IPS-20b (cell line): ENCODE measurements around the gene ZCWPW1.

ENCODE experiments used
- H3K27ac ChIP-seq: one replicate; pipeline ENCODE4 v1.5.1; 2013; ENCODE audit warnings: low read length
- H3K27me3 ChIP-seq: 2 replicates; pipeline ENCODE4 v1.6.1; 2013; ENCODE audit warnings: mild to moderate bottlenecking, low read length, inconsistent platforms; ENCODE audit not compliant: insufficient read depth
- H3K36me3 ChIP-seq: 2 replicates; pipeline ENCODE4 v1.6.1; 2013; ENCODE audit warnings: low read depth, mild to moderate bottlenecking, inconsistent platforms, low read length, moderate library complexity; ENCODE audit not compliant: insufficient read depth
- H3K4me1 ChIP-seq: 2 replicates; pipeline ENCODE4 v1.6.1; 2013; ENCODE audit warnings: mild to moderate bottlenecking, control low read depth, inconsistent platforms, low read length, moderate library complexity; ENCODE audit not compliant: insufficient read depth
- H3K4me3 ChIP-seq: 2 replicates; pipeline ENCODE4 v1.5.1; 2013; ENCODE audit warnings: mild to moderate bottlenecking, low read length, inconsistent platforms
- H3K9ac ChIP-seq: 2 replicates; pipeline ENCODE4 v1.6.1; 2013; ENCODE audit warnings: low read depth, mild to moderate bottlenecking, inconsistent platforms, low read length, moderate library complexity
- H3K9me3 ChIP-seq: 2 replicates; pipeline ENCODE4 v1.6.1; 2013; ENCODE audit warnings: mild to moderate bottlenecking, low read depth, low read length, inconsistent platforms; ENCODE audit not compliant: insufficient read depth

Gene ZCWPW1

GRCh38 chr7:100407285-100408180 lies 21.0 kb downstream of the ZCWPW1 start:
- Histone ChIP-seq H3K27me3 (peaks cover 30% of the 10 kb centered on the region), H3K36me3 (no peaks in the 10 kb centered on the region), H3K27ac (no peak overlapping the region), H3K4me3 (no peak overlapping the region), H3K4me1 (no peaks in the 10 kb centered on the region), H3K9me3 (no peaks in the 10 kb centered on the region), H3K9ac (no peak overlapping the region)

- H3K36me3 ChIP-seq = no peaks in the 10 kb centered on the region
- H3K4me1 ChIP-seq = no peaks in the 10 kb centered on the region
- H3K4me3 ChIP-seq = no peak overlapping the region
- no peak overlapping the region for H3K27ac ChIP-seq
- no peaks in the 10 kb centered on the region for H3K9me3 ChIP-seq
- peaks cover 30% of the 10 kb centered on the region for H3K27me3 ChIP-seq
- H3K9ac ChIP-seq = no peak overlapping the region
Observed at GRCh38 chr7:100406767-100407166, 21.7 kb downstream of the ZCWPW1 start.

- no peak overlapping the region for H3K4me3 ChIP-seq
- no peak overlapping the region for H3K27ac ChIP-seq
- no peak overlapping the region for H3K9ac ChIP-seq
- no peaks in the 10 kb centered on the region for H3K4me1 ChIP-seq
- H3K27me3 ChIP-seq = peaks cover 18% of the 10 kb centered on the region
- H3K36me3 ChIP-seq = no peaks in the 10 kb centered on the region
- no peaks in the 10 kb centered on the region for H3K9me3 ChIP-seq
Observed at GRCh38 chr7:100402241-100402640, 26.3 kb downstream of the ZCWPW1 start.

GRCh38 chr7:100401811-100402210 lies 26.7 kb downstream of the ZCWPW1 start:
- H3K9me3 ChIP-seq = no peaks in the 10 kb centered on the region
- H3K27me3 ChIP-seq = peaks cover 18% of the 10 kb centered on the region
- H3K4me3 ChIP-seq = no peak overlapping the region
- H3K36me3 ChIP-seq = no peaks in the 10 kb centered on the region
- no peak overlapping the region for H3K27ac ChIP-seq
- no peaks in the 10 kb centered on the region for H3K4me1 ChIP-seq
- H3K9ac ChIP-seq = no peak overlapping the region

- no peak overlapping the region for H3K27ac ChIP-seq
- H3K9ac ChIP-seq = no peak overlapping the region
- no peaks in the 10 kb centered on the region for H3K9me3 ChIP-seq
- no peaks in the 10 kb centered on the region for H3K36me3 ChIP-seq
- H3K4me1 ChIP-seq = no peaks in the 10 kb centered on the region
- H3K27me3 ChIP-seq = peaks cover 18% of the 10 kb centered on the region
- no peak overlapping the region for H3K4me3 ChIP-seq
Observed at GRCh38 chr7:100400656-100401055, 27.8 kb downstream of the ZCWPW1 start.

- Histone ChIP-seq H3K27me3 (peaks cover 18% of the 10 kb centered on the region), H3K4me1 (no peaks in the 10 kb centered on the region), H3K4me3 (no peak overlapping the region), H3K36me3 (no peaks in the 10 kb centered on the region), H3K27ac (no peak overlapping the region), H3K9me3 (no peaks in the 10 kb centered on the region), H3K9ac (no peak overlapping the region)
Observed at GRCh38 chr7:100400041-100400440, 28.5 kb downstream of the ZCWPW1 start.

GRCh38 chr7:100398239-100398638 lies 30.3 kb downstream of the ZCWPW1 start:
- no peak overlapping the region for H3K27ac ChIP-seq
- no peaks in the 10 kb centered on the region for H3K4me1 ChIP-seq
- peaks cover 12% of the 10 kb centered on the region for H3K27me3 ChIP-seq
- H3K36me3 ChIP-seq = no peaks in the 10 kb centered on the region
- H3K4me3 ChIP-seq = no peak overlapping the region
- H3K9me3 ChIP-seq = no peaks in the 10 kb centered on the region
- H3K9ac ChIP-seq = no peak overlapping the region

GRCh38 chr7:100397315-100398081 lies 31.0 kb downstream of the ZCWPW1 start:
- H3K9ac ChIP-seq = no peak overlapping the region
- peaks cover 12% of the 10 kb centered on the region for H3K27me3 ChIP-seq
- no peaks in the 10 kb centered on the region for H3K4me1 ChIP-seq
- H3K36me3 ChIP-seq = no peaks in the 10 kb centered on the region
- H3K9me3 ChIP-seq = no peaks in the 10 kb centered on the region
- no peak overlapping the region for H3K4me3 ChIP-seq
- H3K27ac ChIP-seq = no peak overlapping the region

- H3K27me3 ChIP-seq = peaks cover 12% of the 10 kb centered on the region
- no peaks in the 10 kb centered on the region for H3K4me1 ChIP-seq
- no peak overlapping the region for H3K4me3 ChIP-seq
- no peak overlapping the region for H3K9ac ChIP-seq
- no peaks in the 10 kb centered on the region for H3K9me3 ChIP-seq
- H3K36me3 ChIP-seq = no peaks in the 10 kb centered on the region
- no peak overlapping the region for H3K27ac ChIP-seq
Observed at GRCh38 chr7:100396421-100396982, 32.0 kb downstream of the ZCWPW1 start.

GRCh38 chr7:100394077-100394476 lies 34.4 kb downstream of the ZCWPW1 start:
- no peak overlapping the region for H3K9ac ChIP-seq
- no peak overlapping the region for H3K27ac ChIP-seq
- H3K9me3 ChIP-seq = no peaks in the 10 kb centered on the region
- H3K27me3 ChIP-seq = no peaks in the 10 kb centered on the region
- H3K36me3 ChIP-seq = no peaks in the 10 kb centered on the region
- no peak overlapping the region for H3K4me3 ChIP-seq
- no peaks in the 10 kb centered on the region for H3K4me1 ChIP-seq

- Histone ChIP-seq H3K4me3 (no peak overlapping the region), H3K27me3 (no peaks in the 10 kb centered on the region), H3K27ac (no peak overlapping the region), H3K36me3 (no peaks in the 10 kb centered on the region), H3K9me3 (no peaks in the 10 kb centered on the region), H3K9ac (no peak overlapping the region), H3K4me1 (no peaks in the 10 kb centered on the region)
Observed at GRCh38 chr7:100393233-100393905, 35.1 kb downstream of the ZCWPW1 start.
